NCI-H1105 (cell line): ENCODE data around the gene SHB.

Experiments
- DNase-seq: peaks from one replicate; lab custom pipeline; 2025; lab: John Stamatoyannopoulos, UW

The SHB gene

DNA sequence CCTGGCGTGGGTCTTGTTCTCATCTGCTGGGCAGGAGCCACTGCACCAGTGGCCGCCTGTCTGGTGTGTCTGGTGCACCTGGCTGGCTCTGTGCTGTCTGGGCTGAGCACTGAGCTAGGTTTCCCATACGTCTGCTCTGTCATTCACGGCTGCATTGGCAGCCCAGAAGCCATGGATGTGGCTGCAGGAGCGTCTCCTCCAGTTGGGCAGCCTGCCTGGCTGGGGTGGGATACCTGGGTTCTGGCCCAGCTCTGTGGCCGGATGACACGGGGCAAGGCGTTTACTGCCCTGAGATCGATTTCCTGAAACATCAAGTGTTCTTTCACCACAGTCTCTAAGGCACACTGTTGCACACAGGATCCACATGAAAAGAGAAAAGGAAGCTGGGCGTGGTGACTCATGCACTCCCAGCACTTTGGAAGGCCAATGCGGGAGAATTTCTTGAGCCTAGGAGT, 139.6 kb downstream of the SHB start:
- no peak for DNase-seq

DNA sequence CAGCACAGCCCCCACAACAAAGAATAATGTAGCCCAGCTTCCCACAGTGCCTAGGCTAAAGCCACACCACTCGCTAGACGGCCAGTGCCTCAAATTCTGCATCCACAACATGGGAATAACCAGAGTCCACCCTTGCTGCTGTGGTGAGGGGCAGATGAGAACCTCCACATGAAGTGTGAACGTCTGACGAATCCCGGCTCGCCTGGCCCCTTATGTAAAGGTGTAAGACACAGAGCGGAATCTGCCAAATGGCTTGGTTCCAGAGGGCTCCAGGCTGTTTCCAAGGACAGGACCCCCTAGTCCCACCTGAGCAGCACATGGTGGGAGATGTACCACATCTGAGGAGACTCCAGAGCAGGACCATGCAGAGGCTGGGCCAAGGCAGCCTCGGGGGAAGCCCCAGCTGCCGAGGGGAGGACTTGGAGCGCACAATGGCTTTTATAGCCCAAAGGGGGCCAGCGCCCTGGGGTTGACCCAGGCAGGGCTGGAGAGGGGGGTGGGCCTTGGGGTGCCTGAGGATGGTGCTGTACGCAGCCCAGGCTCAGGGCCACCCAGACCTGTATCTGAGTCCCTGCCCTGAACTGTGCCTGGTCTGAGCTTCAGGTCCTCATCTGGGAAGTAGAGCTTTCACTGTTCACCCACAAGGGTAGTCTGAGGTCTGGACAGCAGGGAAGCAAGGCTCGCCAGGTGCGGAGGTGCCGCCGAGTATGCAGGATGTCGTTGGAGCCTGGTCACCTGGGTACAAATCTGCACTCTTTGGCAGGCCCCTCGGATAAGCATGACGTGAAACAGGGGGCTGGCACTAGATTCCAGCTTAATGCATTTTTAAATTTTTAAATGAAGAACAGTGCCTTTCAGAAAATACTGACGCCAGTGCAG, 140.2 kb downstream of the SHB start:
- DNase-seq = no peak

DNA sequence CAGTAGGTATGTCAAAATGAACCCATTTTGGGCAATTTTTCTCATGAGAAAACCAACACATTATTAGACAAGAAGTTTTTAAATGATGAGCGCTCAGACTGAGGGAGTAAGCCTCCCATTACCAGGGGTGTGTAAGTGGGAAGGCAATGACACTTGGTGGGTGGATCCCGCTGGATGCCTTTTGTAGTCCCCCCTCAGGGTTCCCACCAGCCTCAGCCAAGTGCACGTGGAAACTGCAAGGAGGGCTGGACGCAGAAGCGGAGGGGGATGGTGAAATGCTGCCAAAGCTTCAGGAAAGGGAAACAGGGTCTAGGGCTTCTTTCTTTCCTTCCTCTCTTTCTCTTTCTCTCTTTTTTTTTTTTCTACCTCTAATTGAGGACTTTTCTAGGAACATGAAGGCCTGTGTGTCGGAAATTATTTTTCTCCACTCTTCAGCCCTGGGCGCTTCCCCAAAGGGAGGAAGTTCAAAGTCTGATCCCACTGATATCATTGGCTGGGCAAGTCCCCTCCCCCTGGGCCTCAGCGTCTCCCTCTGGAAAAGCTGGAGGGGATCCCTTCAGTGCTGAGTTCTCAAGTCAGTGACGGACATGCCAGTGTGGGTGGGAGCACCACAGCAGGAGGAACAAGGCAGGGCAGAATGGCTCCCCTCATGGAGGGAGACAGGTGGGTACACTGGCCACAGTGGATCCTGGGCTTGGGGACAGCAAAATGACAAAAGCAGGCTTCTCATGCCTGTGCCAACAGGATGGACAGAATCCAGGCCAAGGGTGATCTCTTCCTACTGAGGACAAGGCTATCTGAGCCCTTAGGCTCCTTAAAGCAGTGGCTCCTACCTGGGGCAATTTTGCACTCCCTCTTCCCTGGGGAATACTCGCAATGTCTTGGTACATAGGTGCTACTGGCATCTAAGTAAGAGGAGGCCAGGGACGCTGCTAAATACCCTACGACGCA, 141.2 kb downstream of the SHB start:
- no peak for DNase-seq

DNA sequence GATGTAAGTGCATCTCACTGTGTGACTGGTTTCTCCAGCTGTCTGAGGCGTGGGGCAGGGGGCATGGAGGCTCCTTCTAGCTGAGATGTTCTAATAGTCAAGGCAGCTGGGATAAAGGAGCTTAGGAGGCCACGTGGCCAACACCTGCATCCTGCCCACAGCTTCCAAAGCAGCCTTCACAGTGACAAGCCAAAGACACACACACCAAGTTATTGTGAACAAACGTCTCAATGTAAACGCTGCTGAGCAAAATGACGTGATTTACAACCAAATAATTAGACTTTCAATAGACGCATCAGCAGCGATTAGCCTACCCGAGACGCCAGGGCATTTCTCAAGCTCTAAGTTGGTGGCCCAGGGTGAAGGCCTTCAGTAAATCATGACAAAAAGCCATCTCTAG, 141.9 kb downstream of the SHB start:
- DNase-seq = no peak

DNA sequence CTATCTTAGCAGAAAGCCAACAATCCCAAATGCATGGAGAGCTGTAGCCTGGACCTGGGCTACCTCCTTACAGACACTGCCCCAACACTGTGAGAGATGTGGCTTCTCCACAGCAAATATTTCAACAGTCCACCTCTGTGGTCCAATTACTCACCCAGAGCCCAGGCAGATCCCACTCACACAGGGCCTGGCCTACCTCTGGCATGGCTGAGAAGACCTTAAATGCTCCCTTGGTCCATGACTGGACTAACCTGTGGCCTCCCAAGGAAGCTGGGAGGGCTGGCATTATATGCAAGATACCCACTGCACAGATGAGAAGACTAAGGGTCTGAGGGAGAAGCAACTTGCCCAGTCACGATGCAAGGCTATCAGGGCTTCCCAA, 142.3 kb downstream of the SHB start:
- DNase-seq = no peak

DNA sequence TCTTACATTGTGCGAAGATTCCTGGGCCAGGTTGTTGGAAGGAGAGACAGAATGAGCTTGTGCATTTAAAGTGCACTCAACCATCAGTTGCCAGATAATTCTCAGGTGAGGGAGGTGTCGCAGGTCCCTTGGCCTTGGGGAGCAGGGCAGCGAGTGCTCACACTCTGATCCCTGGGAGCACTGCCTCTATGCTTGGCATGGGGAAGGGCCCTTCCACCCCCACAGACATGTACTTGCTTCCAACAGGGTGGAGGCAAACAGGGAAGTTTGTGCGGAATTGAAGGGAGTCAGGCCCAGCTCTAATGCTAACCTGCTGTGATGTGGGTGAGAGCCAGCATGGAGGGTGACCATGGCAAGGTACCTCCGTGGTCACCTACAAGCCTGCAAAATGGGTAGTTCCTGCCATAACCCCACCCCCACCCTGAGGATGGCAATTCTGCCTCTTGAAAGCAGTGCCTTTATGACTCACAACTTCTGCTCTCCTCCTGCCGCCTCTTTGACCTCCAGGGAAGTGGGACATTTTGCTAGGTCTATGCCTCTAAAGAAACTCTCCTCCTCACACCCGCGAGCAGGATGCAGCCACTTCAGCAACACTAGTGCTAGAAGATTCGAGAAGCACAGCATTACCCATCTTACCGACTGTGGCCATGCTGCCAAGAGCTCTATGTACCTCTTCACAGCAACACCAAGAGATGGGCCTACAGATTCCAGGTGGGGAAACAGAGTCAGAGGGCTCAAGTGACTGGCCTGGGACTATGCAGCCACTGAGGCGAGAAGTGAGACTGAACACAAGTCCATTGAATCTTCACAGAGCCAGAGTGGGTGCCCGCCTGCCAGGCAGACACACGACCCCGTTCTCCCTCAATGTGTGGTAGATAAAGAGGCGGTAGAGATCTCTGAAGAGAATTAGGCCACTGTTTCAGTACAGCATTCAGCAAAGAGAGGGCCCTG, 143.0 kb downstream of the SHB start:
- no peak for DNase-seq

DNA sequence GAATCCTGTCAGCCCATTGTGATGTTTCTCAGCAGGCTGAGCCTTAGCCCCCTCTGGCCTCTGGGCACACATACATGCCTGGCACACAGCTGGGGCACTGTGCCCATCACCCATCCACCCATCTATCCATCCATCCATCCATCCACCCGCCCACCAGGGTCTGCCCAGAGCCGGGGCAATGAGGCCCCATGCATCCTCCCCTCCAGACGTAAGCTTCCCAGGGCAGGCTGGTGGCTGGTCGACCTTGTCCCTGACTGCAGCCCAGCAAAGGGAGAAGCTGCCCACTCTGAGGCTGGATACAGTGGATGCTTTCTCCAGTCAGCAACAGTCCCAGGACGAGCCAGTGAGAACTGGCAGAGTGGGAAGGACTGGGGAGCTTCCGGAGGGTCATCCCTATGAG, 144.0 kb downstream of the SHB start:
- DNase-seq = no peak

DNA sequence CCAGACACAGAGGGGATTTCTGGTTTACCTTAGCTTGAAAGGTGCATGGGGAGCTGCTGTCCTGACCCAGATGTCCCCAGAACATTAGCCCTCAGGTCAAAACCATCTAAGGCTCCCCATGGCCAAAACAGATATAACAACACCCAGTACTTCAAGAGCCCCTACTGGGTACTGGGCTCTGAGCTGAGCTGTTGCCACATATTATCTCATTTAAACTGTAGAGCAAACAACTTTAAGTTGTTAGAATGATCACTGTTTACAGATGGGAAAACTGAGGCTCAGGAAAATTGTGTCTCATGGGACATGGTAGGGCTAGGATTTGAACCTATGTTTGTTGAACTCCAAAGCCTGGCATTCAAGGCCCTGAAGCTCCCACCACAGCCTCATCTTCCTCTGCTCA, 144.5 kb downstream of the SHB start:
- no peak for DNase-seq

DNA sequence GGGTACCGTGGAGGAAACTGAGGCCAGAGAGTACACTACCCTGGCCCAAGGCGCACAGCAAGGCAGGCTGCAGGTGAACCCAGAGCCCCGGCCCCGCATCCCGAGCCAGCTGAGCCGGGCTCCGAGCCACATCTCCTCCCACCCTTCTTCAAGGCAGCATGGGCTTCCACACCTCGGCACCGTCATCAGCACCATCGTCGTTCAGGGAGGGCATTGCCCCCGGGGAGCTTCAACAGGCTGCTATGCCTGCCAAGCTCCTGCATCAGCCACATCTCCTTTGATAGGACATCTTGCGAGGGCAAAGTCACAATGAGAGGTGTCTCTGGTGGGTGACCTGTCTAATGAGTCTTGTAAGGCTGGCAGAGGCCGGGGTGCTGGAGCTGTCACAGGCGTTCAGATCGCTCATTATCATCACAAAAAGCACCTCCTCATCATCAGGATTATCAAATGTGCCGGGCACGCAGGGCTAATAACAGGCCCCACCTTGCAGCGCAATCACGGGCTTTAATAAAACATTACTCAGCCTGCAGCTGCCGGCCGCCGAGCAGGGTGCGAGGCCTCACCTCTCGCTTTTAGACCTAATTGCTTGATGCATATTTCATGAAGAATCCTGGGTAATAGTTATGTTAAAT, 145.1 kb downstream of the SHB start:
- no peak for DNase-seq

DNA sequence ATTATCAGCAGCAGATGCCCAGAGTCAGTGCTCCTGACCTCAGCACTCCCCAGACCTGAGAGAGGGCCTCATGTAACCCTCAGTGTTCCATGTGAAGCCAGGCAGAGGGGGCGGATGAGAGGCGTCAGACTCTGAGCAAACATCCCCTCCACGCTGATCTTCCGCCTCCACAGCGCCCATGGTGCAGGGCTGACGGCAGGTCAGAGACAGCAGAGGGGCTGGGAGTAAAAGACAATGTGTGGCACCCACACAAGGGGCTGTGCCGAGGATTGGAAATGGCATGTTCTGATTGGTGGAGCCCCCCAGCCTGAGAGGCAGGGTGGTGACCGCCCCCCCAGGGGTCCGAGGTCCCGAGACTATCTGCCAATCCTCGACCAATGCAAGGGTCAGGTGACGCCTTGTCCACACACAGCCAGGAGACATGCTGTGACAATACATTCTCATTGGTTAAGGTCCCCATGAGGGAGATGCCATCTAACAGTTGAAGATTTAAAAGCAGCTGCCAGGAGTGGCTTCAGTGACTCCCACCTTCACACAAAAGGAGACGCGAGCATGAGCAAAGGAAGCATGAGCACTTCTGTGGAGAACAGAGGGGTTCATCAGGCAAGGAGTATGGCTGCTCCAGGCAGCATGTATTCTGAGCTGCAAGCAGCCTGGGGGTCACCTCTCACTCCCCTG, 145.8 kb downstream of the SHB start:
- DNase-seq = no peak

DNA sequence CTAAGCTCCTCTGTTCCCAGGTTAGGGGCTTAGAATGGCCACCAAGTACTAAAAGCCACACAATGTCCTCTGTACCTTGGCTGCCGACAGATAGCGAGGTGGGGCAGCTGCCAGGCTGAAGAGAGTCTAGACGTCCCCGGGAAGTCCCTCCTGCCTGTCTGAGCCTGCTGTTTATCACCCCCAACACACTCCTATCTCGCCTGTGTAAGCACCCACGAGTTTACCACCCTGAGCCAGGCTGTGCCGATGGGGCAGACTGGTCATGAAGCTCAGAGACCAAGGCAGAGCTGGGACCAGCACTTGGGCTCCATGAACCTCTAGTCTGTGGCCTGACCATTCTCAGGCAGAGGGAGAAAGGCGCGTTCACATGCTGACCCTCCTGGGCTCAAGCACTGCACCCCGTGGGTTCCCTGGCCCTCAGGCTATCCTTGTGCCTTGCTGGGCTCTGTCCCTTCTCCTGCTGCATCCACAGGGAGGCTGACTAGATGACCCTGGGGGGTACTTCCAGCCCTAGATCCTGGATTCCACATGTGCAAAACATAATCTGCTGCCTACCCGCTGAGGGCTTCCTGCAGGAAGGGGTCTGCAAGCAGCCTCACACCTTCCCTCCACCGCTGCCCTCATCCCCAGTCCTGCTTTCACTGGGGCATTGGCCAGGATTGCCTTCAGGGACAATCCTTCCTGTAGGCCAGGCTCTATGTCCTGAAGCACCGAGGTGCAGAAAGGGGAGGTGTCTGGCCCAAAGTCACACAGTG, 146.5 kb downstream of the SHB start:
- no peak for DNase-seq

DNA sequence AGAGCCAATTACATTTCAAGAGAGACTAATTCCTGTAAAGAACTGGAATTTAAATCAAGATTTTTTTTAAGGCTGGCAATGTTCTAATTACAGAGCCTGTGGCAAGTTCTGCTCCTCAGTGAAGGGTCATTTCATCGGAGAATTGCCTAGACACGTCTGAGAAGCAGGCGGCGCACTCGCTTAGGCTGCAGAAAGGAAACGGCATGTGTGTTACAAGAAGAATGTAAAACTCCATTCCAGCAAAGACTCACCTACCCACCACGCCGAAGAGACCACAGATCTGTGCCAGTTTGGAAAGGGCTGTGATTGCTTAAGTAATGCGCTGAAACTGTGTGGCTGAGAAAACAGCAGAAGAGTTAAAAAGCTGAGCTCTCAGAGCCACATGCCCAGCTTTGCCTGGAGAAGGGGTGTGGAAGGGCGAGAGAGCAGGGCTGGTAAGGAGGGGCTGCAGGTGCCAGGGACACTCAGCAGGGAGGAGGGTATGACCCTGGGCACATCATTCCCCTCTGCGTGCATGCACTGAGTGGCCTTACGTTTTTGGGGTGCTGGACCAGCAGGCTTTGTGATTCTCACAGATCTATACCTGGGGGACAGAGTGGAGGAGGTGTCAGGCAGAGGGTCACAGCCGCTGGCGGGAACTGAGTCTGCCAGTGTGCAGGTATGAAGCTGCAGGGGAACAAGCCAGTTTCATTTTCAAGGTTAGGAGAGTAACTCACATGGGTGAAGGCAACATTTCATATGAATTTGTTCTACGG, 147.3 kb downstream of the SHB start:
- DNase-seq = no peak

DNA sequence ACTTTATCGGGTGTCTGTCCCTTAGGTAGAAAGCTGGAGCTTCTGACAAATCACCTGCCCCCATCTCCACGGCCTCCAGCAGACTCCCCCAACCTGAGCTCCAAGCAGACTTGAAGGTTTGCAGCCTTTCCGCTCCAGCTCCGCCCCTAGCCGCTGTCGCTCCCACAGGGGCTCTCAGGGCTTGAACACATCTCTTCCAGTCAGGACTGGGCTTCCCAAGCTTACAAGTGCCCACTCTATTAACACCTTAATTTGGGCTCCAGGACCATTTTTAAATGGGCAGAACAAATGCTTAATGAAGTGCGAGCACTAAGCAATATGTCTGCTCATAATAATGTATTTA, 147.9 kb downstream of the SHB start:
- DNase-seq = no peak

DNA sequence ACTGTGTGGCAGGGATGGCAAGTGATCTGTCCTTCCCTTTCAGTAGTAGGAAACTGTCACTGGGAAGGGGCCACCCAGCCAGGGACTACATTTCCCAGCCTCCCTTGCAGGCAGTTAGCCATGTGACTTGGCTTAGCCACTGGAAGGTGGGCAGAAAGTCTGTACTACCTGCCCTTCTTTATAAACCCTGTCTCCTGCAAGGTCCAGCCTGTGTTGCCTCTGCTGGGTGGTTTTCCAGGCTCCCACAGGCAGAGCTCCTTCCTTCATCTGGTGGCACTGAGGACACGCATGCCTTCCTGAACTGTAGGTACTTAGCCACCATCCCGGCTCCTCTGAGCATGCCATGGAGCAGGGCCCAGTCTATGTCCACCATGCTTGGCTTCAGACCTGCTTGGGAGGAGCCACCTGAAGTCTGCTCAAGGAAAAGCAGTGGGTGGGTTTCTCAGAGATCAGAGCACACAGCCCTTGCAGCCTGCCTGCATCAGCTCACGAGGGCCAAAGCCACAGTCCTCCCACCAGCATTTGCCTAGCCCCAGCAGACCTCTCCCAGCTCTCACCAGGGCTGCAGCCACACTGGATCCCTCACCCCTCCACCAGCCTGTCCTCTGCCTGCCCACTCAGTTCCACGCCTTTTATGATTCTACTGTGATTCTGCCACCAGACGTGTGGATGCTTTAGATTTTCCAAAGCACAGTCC, 148.4 kb downstream of the SHB start:
- no peak for DNase-seq

DNA sequence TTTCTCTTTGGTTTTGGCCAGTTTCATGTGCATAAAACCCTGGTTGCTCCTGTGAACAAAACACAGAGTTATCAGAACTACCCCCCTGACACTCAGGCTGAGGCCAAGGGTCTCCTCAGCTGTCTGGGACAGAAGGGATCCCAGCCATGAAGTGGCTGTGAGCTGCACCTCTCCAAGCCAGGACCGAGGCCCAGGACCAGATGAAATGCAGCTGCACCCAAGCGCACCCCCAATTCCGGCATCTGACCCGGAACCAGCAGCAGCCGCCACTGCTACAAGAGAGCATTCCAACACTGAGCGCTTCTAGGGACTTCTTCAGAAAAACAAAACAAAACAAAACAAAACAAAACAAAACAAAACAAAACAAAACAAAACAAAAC, 149.1 kb downstream of the SHB start:
- DNase-seq = no peak

DNA sequence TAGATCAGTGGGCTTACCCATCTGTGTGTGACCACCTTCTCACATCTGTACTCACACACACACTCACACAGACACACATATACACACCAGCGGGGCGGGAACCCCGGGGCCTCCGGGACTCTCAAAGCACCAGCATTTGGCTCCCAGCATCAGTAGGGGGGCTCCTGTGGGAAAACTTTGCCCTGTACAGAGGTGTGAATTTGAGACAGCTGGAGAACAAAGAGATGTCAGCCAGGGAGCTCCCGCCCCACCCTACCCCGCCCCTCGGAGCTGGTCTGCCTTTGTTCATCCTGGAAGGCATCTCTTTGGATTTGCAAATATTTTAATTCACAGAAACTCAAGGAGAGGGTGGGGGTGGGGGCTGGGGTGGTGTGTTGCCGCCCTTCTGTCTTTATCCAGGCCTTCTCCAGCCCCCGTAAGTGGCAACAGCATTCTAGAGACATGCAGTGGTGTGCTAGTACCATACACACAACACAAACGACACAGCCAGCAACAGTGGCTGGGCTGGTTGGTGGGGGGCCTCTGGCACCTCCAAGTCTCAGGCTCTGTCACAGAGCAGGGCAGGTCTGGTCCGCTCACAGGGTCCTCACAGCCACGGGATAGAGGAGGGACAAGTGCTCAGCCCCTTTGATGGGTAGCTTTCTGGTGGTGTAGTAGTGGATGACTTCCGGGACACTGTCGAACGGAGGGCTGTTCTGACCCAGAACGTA, 149.6 kb downstream of the SHB start:
- DNase-seq = no peak

DNA sequence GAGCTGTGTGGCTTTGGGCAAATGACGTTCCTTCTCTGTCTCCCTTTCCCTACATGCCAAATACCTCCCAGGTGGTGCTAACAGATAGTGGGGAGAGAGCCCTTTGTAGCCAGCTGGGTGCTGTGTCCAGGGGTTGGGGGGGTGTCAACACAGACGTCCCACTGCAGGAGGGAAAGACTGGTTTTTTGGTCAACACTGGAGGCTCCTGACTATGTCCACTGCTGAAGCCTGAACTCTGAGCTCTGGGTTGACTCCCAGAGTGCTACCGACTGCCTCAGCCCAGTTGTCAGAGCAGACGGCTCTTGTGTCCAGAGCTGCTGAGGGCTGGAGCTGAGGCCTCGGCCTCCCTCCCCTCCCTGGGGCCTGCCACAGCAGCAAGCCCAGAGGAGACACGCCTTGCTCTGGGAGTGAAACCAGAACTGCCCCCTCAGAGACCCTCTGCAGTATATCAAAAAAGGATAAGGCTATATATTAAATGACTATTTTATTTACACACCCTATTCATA, 150.3 kb downstream of the SHB start:
- no peak for DNase-seq
